WTC11 (cell line): ENCODE measurements around the gene TRIM38. TPM values are rescaled to one million over a fixed set of nuclear protein-coding genes. Genes with fewer than 3 reads are reported as not detected.

Experiments used
- ATAC-seq: fragments of 200-7000 bp; cut with Tn5 transposase; 2 replicates; pipeline ENCODE4 v1.10.0; 2021; ENCODE audit warnings: mild to moderate bottlenecking, moderate library complexity
- CTCF ChIA-PET: fragments of 300-600 bp; sonication (Branson Sonifier 250); formaldehyde crosslinking; loops from one replicate; lab custom pipeline; 2021; ENCODE audit warnings: antibody characterized with exemption; lab: Charles Lee
- POLR2A ChIA-PET: fragments of 350-600 bp; sonication (Branson Sonifier 250); formaldehyde crosslinking; loops from one replicate; lab custom pipeline; 2021; ENCODE audit warnings: antibody characterized with exemption; lab: Charles Lee
- DNase-seq: peaks from one replicate; pipeline ENCODE4 v3.0.0; 2021; ENCODE audit warnings: low spot score
- H3K27ac Mint-ChIP-seq: 2 replicates; pipeline ENCODE4 v1.8.0; 2021; ENCODE audit warnings: mixed read lengths
- H3K27me3 Mint-ChIP-seq: 2 replicates; pipeline ENCODE4 v1.8.0; 2021; ENCODE audit warnings: low read depth, mild to moderate bottlenecking, moderate library complexity, mixed read lengths
- H3K36me3 Mint-ChIP-seq: 2 replicates; pipeline ENCODE4 v1.8.0; 2021; ENCODE audit warnings: mixed read lengths
- H3K4me1 Mint-ChIP-seq: 2 replicates; pipeline ENCODE4 v1.8.0; 2022; ENCODE audit warnings: mixed read lengths
- H3K4me3 Mint-ChIP-seq: 2 replicates; pipeline ENCODE4 v1.8.0; 2021; ENCODE audit warnings: mild to moderate bottlenecking, moderate library complexity, mixed read lengths
- H3K9me3 Mint-ChIP-seq: 2 replicates; pipeline ENCODE4 v1.8.0; 2021; ENCODE audit warnings: mixed read lengths
- ARID4B ChIP-seq: sonication (generic); formaldehyde crosslinking; IDR thresholded peaks from 2 replicates; pipeline ENCODE4 v1.8.0; 2023; ENCODE audit warnings: missing genetic modification reagents, mild to moderate bottlenecking, borderline replicate concordance
- ATF6 ChIP-seq: sonication (generic); formaldehyde crosslinking; IDR thresholded peaks from 2 replicates; pipeline ENCODE4 v1.8.1; 2023; ENCODE audit warnings: mild to moderate bottlenecking, missing genetic modification reagents
- CREM ChIP-seq: sonication (generic); formaldehyde crosslinking; IDR thresholded peaks from 2 replicates; pipeline ENCODE4 v1.8.1; 2022; ENCODE audit warnings: mild to moderate bottlenecking, missing genetic modification reagents, moderate library complexity
- EMX1 ChIP-seq: fragments of 250-450 bp; sonication (Bioruptor Pico); IDR thresholded peaks from 2 replicates; pipeline ENCODE4 v1.8.0; 2021; ENCODE audit warnings: mild to moderate bottlenecking
- ERG ChIP-seq: fragments of 250-450 bp; sonication (Bioruptor Pico); IDR thresholded peaks from 2 replicates; pipeline ENCODE4 v1.8.0; 2021; ENCODE audit warnings: mild to moderate bottlenecking
- GABPB1 ChIP-seq: sonication (generic); formaldehyde crosslinking; IDR thresholded peaks from 2 replicates; pipeline ENCODE4 v1.8.1; 2023; ENCODE audit warnings: mild to moderate bottlenecking, missing genetic modification reagents
- IRF2 ChIP-seq: sonication (generic); formaldehyde crosslinking; IDR thresholded peaks from 2 replicates; pipeline ENCODE4 v1.8.0; 2022; ENCODE audit warnings: low read depth, missing genetic modification reagents, borderline replicate concordance
- KAT7 ChIP-seq: sonication (generic); formaldehyde crosslinking; IDR thresholded peaks from 2 replicates; pipeline ENCODE4 v1.8.1; 2023; ENCODE audit warnings: missing genetic modification reagents, mild to moderate bottlenecking, borderline replicate concordance
- NFE2L1 ChIP-seq: sonication (generic); formaldehyde crosslinking; IDR thresholded peaks from 2 replicates; pipeline ENCODE4 v1.8.1; 2023; ENCODE audit warnings: missing genetic modification reagents
- NR1H2 ChIP-seq: sonication (generic); formaldehyde crosslinking; IDR thresholded peaks from 2 replicates; pipeline ENCODE4 v1.9.0; 2021; ENCODE audit warnings: mild to moderate bottlenecking, moderate library complexity, missing genetic modification reagents
- PRRX2 ChIP-seq: fragments of 250-450 bp; sonication (Bioruptor Pico); IDR thresholded peaks from 2 replicates; pipeline ENCODE4 v1.8.0; 2021; ENCODE audit warnings: mild to moderate bottlenecking
- RELA ChIP-seq: sonication (generic); formaldehyde crosslinking; IDR thresholded peaks from 2 replicates; pipeline ENCODE4 v1.8.1; 2022; ENCODE audit warnings: missing genetic modification reagents, mild to moderate bottlenecking, borderline replicate concordance
- SOX15 ChIP-seq: fragments of 250-450 bp; sonication (Bioruptor Pico); IDR thresholded peaks from 2 replicates; pipeline ENCODE4 v1.9.0; 2021; ENCODE audit warnings: mild to moderate bottlenecking
- ZNF232 ChIP-seq: sonication (generic); formaldehyde crosslinking; IDR thresholded peaks from 2 replicates; pipeline ENCODE4 v1.8.0; 2022; ENCODE audit warnings: mild to moderate bottlenecking, missing genetic modification reagents
- ZNF423 ChIP-seq: fragments of 250-450 bp; sonication (Bioruptor Pico); IDR thresholded peaks from 2 replicates; pipeline ENCODE4 v2.1.2; 2022; ENCODE audit warnings: mild to moderate bottlenecking, moderate library complexity
- ZNF425 ChIP-seq: fragments of 250-450 bp; sonication (Bioruptor Pico); conservative IDR thresholded peaks from 2 replicates; pipeline ENCODE4 v1.9.0; 2021; ENCODE audit warnings: mild to moderate bottlenecking
- total RNA-seq: library from RNA; stranded (reverse); gene quantifications from 3 replicates; pipeline ENCODE4 v1.2.3, GENCODE V29; 2021
- TF ChIP-seq, protein P1 (sequence below): sonication (generic); formaldehyde crosslinking; IDR thresholded peaks from 2 replicates; pipeline ENCODE4 v1.8.0; 2022; ENCODE audit warnings: missing genetic modification reagents
- TF ChIP-seq, protein P2 (sequence below): sonication (generic); formaldehyde crosslinking; IDR thresholded peaks from 2 replicates; pipeline ENCODE4 v1.8.1; 2022; ENCODE audit warnings: mild to moderate bottlenecking, moderate library complexity, missing genetic modification reagents

TRIM38 gene
- total RNA-seq, 1 experiment from 2014 or later, result 1.6 TPM

GRCh38 chr6:26031151-26031594 lies 68.6 kb downstream of the TRIM38 start (continued):
- TF ChIP-seq ZNF232 (CRISPR knock-in tag) (no peak), CREM (CRISPR knock-in tag) (no peak), EMX1 (CRISPR knock-in tag) (peak; percentile 99), ARID4B (CRISPR knock-in tag) (no peak), ERG (CRISPR knock-in tag) (peak; percentile 99), PRRX2 (CRISPR knock-in tag) (peak; percentile 98), KAT7 (CRISPR knock-in tag) (no peak), GABPB1 (CRISPR knock-in tag) (no peak)
- TF ChIP-seq, protein P1, sequence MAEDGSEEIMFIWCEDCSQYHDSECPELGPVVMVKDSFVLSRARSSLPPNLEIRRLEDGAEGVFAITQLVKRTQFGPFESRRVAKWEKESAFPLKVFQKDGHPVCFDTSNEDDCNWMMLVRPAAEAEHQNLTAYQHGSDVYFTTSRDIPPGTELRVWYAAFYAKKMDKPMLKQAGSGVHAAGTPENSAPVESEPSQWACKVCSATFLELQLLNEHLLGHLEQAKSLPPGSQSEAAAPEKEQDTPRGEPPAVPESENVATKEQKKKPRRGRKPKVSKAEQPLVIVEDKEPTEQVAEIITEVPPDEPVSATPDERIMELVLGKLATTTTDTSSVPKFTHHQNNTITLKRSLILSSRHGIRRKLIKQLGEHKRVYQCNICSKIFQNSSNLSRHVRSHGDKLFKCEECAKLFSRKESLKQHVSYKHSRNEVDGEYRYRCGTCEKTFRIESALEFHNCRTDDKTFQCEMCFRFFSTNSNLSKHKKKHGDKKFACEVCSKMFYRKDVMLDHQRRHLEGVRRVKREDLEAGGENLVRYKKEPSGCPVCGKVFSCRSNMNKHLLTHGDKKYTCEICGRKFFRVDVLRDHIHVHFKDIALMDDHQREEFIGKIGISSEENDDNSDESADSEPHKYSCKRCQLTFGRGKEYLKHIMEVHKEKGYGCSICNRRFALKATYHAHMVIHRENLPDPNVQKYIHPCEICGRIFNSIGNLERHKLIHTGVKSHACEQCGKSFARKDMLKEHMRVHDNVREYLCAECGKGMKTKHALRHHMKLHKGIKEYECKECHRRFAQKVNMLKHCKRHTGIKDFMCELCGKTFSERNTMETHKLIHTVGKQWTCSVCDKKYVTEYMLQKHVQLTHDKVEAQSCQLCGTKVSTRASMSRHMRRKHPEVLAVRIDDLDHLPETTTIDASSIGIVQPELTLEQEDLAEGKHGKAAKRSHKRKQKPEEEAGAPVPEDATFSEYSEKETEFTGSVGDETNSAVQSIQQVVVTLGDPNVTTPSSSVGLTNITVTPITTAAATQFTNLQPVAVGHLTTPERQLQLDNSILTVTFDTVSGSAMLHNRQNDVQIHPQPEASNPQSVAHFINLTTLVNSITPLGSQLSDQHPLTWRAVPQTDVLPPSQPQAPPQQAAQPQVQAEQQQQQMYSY (CRISPR knock-in tag), result no peak

DNA sequence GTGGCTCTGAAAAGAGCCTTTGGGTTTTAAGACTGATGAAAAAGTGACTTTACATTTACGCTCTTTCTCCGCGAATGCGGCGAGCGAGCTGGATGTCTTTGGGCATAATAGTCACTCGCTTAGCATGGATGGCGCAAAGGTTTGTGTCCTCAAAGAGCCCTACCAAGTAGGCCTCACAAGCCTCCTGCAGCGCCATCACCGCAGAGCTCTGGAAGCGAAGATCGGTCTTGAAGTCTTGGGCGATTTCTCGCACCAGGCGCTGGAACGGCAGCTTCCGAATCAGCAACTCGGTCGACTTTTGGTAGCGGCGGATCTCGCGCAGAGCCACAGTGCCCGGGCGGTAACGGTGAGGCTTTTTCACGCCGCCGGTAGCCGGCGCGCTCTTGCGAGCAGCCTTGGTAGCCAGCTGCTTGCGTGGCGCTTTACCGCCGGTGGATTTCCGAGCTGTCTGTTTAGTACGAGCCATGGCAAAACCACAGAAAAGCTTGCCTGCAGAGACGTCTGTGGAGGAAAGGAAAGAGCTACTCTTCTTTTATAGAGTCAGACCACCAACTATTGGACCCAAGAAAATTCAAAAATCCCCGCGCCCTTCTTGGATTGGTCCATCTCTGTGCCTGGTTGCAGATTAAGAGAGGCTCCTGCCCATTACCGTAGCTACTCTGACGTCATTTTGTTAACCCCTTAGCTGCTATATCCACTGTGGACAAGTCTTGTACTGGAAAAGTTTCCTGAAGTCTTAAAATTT lies 69.2 kb downstream of the TRIM38 start:
- H3K36me3 Mint-ChIP-seq, result peaks cover 5% of the 10 kb centered on the region
- peak; percentile 67 for ATAC-seq
- H3K9me3 Mint-ChIP-seq, result no peaks in the 10 kb centered on the region
- POLR2A ChIA-PET, result interaction anchor here (0.5 to 11.6 kb wide), 39 partner anchors 12 to 1863 kb away, joined by 3 to 365 read pairs (median 20); partner anchors contain the start of gene HFE
- CTCF ChIA-PET, result interaction anchor here (1.1 kb wide), 1 partner anchor 10 kb away, joined by 5 read pairs; no protein-coding TSS in a partner anchor
- H3K4me3 Mint-ChIP-seq, result peak overlapping the region; percentile 91
- no peaks in the 10 kb centered on the region for H3K27me3 Mint-ChIP-seq
- peaks cover 59% of the 10 kb centered on the region for H3K4me1 Mint-ChIP-seq
- peak overlapping the region; percentile 100 for H3K27ac Mint-ChIP-seq
- peak; percentile 80 for DNase-seq
- TF ChIP-seq ERG (CRISPR knock-in tag) (peak; percentile 87; the same call in 1 of the 2 replicates), IRF2 (CRISPR knock-in tag) (no peak), NFE2L1 (peak; percentile 59; the same call in 1 of the 2 replicates), NR1H2 (CRISPR knock-in tag) (no peak), ZNF425 (CRISPR knock-in tag) (peak; percentile 49), ATF6 (CRISPR knock-in tag) (no peak), ZNF232 (CRISPR knock-in tag) (no peak), SOX15 (CRISPR knock-in tag) (no peak), ZNF423 (CRISPR knock-in tag) (no peak), RELA (CRISPR knock-in tag) (peak; percentile 87; the same call in 1 of the 2 replicates)
- TF ChIP-seq, protein P2, sequence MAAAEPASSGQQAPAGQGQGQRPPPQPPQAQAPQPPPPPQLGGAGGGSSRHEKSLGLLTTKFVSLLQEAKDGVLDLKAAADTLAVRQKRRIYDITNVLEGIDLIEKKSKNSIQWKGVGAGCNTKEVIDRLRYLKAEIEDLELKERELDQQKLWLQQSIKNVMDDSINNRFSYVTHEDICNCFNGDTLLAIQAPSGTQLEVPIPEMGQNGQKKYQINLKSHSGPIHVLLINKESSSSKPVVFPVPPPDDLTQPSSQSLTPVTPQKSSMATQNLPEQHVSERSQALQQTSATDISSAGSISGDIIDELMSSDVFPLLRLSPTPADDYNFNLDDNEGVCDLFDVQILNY, result peak; percentile 75; the same call in 1 of the 2 replicates
